Loucy (cell line): ENCODE results near the gene KRTAP4-5.

Experiments used
- EZH2phosphoT487 ChIP-seq: fragments of 200-600 bp; IDR thresholded peaks from 2 replicates; pipeline ENCODE4 v1.6.1; 2018; ENCODE audit warnings: antibody characterized with exemption, mild to moderate bottlenecking, moderate library complexity, borderline replicate concordance
- TF ChIP-seq, protein P1 (sequence below): fragments of 200-600 bp; sonication (generic); conservative IDR thresholded peaks from 2 replicates; pipeline ENCODE4 v1.5.1; 2014; ENCODE audit warnings: mild to moderate bottlenecking, antibody characterized with exemption, low read length

DNA sequence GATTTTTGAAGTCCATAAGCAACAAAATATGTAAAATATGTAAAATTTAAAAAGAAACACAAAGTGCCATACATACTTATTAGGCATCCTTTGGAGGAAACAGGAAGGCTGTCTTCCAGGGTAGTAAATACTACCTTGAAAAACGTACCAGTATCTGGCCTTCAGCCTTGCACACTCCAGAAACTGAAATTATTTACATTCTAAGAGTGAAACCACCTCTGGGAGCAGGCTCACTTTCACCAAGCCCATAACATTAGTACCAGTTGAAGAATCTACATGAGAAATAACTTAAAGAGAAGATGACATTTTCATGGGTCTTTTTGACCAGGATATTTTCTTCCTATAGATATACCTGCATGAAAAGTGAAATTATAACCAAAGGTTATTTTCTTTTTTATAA, 46.4 kb upstream of the KRTAP4-5 start:
- TF ChIP-seq, protein P1, sequence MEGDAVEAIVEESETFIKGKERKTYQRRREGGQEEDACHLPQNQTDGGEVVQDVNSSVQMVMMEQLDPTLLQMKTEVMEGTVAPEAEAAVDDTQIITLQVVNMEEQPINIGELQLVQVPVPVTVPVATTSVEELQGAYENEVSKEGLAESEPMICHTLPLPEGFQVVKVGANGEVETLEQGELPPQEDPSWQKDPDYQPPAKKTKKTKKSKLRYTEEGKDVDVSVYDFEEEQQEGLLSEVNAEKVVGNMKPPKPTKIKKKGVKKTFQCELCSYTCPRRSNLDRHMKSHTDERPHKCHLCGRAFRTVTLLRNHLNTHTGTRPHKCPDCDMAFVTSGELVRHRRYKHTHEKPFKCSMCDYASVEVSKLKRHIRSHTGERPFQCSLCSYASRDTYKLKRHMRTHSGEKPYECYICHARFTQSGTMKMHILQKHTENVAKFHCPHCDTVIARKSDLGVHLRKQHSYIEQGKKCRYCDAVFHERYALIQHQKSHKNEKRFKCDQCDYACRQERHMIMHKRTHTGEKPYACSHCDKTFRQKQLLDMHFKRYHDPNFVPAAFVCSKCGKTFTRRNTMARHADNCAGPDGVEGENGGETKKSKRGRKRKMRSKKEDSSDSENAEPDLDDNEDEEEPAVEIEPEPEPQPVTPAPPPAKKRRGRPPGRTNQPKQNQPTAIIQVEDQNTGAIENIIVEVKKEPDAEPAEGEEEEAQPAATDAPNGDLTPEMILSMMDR = no peak
- no peak for TF ChIP-seq EZH2phosphoT487
